GM12874 (cell line): ENCODE results near the gene PSMB8.

Source experiments
- TF ChIP-seq, protein P1 (sequence below): IDR thresholded peaks from 2 replicates; pipeline ENCODE4 v1.5.1; 2011; ENCODE audit warnings: low read depth, mild to moderate bottlenecking, control low read depth, low read length, moderate library complexity; ENCODE audit not compliant: insufficient read depth

Gene PSMB8

GRCh38 chr6:32883789-32884188 lies 39.9 kb upstream of the PSMB8 start:
- TF ChIP-seq, protein P1, sequence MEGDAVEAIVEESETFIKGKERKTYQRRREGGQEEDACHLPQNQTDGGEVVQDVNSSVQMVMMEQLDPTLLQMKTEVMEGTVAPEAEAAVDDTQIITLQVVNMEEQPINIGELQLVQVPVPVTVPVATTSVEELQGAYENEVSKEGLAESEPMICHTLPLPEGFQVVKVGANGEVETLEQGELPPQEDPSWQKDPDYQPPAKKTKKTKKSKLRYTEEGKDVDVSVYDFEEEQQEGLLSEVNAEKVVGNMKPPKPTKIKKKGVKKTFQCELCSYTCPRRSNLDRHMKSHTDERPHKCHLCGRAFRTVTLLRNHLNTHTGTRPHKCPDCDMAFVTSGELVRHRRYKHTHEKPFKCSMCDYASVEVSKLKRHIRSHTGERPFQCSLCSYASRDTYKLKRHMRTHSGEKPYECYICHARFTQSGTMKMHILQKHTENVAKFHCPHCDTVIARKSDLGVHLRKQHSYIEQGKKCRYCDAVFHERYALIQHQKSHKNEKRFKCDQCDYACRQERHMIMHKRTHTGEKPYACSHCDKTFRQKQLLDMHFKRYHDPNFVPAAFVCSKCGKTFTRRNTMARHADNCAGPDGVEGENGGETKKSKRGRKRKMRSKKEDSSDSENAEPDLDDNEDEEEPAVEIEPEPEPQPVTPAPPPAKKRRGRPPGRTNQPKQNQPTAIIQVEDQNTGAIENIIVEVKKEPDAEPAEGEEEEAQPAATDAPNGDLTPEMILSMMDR: no peak

DNA sequence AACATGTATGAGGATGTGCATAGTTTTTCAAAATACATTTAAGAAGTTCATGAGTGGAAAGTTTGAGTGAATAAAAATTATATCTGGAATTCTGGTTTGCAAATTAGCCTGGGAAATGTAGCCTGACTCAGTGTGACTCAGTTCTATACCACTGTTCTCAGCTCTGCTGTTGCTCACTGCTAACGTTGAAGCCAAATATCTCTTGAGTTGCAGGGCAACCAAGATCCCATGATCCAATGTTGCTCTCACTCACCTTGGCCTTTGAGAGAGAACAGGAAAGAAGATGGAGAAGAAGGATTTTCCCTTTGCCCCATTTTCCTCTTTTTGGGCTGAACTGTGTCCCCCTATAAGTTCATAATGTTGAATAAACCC lies 39.0 kb upstream of the PSMB8 start:
- TF ChIP-seq, protein P1: no peak

DNA sequence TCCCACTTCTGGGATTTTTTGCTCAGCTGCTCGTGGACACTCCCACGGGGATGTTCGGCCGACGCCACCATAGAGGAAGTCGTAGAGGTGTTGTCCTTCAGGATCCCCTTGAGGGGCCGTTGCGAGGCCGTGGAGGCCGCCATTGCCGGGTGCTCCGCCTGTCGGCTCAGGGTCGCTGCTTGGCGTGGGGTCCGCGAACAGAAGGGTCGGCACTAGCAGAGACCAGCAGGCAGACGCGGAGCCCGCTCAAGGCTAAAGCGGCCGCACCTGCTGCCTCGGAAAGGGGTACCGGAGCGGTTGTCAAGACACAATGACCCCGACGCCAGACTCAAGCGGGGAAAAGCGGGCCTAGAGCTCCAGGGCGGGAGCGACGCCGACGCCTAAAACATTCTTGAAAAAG lies 35.8 kb upstream of the PSMB8 start:
- TF ChIP-seq, protein P1: no peak

- TF ChIP-seq, protein P1: no peak
Measured at GRCh38 chr6:32876603-32877002, 32.8 kb upstream of the PSMB8 start.

- TF ChIP-seq, protein P1: peak; percentile 65
Measured at GRCh38 chr6:32868257-32868788, 24.5 kb upstream of the PSMB8 start.

DNA sequence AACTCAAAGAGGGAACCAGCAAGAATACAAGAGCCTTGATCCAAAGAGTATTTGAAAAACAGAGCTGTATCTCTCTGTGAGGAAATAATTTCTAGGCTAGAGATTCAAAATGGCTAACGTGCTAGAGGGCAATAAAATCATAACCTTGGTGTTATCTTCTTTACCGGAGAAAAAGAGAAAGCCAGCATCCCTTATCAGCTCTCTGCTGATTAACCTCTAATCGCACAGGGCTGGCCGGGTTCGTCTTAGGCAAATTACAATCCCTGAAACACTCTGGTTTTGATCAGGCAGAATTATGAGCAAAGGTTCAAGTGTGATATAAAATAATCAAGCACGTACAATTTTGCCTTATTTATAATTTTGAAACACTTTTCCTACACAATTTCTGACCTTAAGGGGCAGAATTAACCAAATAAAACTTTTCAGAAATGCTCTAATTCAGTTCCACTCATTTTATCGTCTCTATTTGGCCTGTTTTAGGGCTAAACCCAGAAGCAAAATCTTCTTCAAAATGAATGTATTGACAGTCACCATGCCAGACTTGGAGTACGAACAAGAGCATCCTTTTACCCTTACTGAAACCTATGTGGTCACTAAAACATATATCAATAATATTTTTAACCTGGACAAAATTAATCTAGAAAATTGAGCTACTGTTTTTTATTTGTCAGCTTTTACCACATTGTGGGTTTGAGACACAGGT lies 23.9 kb upstream of the PSMB8 start:
- TF ChIP-seq, protein P1: no peak

DNA sequence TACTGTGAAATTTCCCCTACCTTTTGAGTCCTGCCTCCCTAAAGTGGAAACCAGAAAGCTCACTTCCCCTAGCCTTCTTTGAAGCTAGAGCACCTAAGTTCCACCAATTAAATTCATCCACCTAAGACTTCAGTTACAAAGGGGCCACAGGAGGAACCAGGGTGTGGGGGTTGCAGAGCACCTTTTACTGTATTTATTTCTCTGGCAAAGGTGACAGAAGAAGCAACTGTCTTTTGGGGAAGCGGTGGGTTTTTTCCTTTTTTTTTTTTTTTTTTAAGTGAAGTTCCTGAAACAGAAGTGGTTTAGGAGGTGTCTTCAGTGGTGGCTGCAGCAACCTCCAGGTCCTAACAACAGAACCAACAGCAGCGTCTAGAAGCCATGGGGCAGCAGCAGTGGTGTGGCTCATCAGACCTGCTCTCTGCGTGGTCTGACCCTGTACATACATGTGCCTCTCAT lies 23.2 kb upstream of the PSMB8 start:
- TF ChIP-seq, protein P1: no peak
